B cell (primary cell): ENCODE results near the gene PPP1R7.

Source experiments
- CTCF ChIP-seq: fragments of 200-600 bp; IDR thresholded peaks from one replicate; pipeline ENCODE4 v1.8.0; 2022; ENCODE audit warnings: antibody characterized with exemption, mild to moderate bottlenecking
- EZH2 ChIP-seq: IDR thresholded peaks from 2 replicates; pipeline ENCODE4 v1.6.1; 2012; ENCODE audit warnings: borderline replicate concordance, low read depth, mild to moderate bottlenecking, moderate library complexity, low read length; ENCODE audit not compliant: insufficient read depth, poor library complexity, severe bottlenecking

GRCh38 chr2:241205086-241205485 is 54.8 kb downstream of the PPP1R7 start:
- TF ChIP-seq CTCF: no peak
- no peak for TF ChIP-seq EZH2
